Gastroesophageal sphincter (tissue), 4 donors: ENCODE data around the gene DAPK1. TPM values are rescaled to one million over a fixed set of nuclear protein-coding genes. Genes with fewer than 3 reads are reported as not detected.

Experiments used
- ATAC-seq: fragments of 150-250 bp; one replicate; pipeline ENCODE4 v1.9.1; 2016; ENCODE audit warnings: mild to moderate bottlenecking, moderate library complexity
- H3K27ac ChIP-seq, 4 donors: fragments of 200-600 bp; sonication (generic) in 3 of 4; 1 replicate in 3 of 4; 2 replicates in 1 of 4; pipeline ENCODE4 v1.5.1; 2016 to 2019
- H3K27me3 ChIP-seq: fragments of 200-600 bp; sonication (generic); one replicate; pipeline ENCODE4 v1.5.1; 2019
- H3K36me3 ChIP-seq, 2 donors: fragments of 200-600 bp; sonication (generic); one replicate each; pipeline ENCODE4 v1.5.1; 2019; ENCODE audit warnings: control low read depth in 1 of 2
- H3K4me1 ChIP-seq, 3 donors: fragments of 200-600 bp; sonication (generic); 1 replicate in 2 of 3; 2 replicates in 1 of 3; pipeline ENCODE4 v1.5.1; 2016 to 2019; ENCODE audit warnings: control low read depth in 2 of 3
- H3K4me3 ChIP-seq, 2 donors: fragments of 200-600 bp; sonication (generic); one replicate each; pipeline ENCODE4 v1.5.1; 2019; ENCODE audit warnings: mild to moderate bottlenecking in 1 of 2, moderate library complexity in 1 of 2
- H3K9me3 ChIP-seq, 3 donors: fragments of 200-600 bp; sonication (generic); one replicate each; pipeline ENCODE4 v1.5.1; 2017 to 2019; ENCODE audit warnings: control low read depth in 2 of 3
- EP300 ChIP-seq: sonication (generic); formaldehyde crosslinking; IDR thresholded peaks from one replicate; pipeline ENCODE4 v1.6.1; 2017; ENCODE audit warnings: antibody characterized with exemption, mild to moderate bottlenecking
- POLR2A ChIP-seq, 2 donors: fragments of 450-650 bp; IDR thresholded peaks; one replicate each; pipeline ENCODE4 v1.6.1; 2017; ENCODE audit warnings: antibody characterized with exemption in 2 of 2, mild to moderate bottlenecking in 2 of 2, moderate library complexity in 1 of 2
- POLR2AphosphoS5 ChIP-seq: sonication (generic); formaldehyde crosslinking; IDR thresholded peaks from one replicate; pipeline ENCODE4 v1.6.1; 2017; ENCODE audit warnings: antibody characterized with exemption
- WGBS, 2 donors: methylation state at CpG; one replicate each; pipeline ENCODE4 v1.1.5; 2018; ENCODE audit warnings: low coverage in 1 of 2; 5-methylcytosine and 5-hydroxymethylcytosine counted together
- total RNA-seq, 4 donors: library from RNA; depleted of rRNA; stranded (reverse); fragments of >200 nt; gene quantifications; one replicate each; pipeline ENCODE4 v1.1.0, GENCODE V29; 2016
- TF ChIP-seq, protein P1 (sequence below), 4 experiments: fragments of 200-600 bp in 2 of 4; fragments of 450-650 bp in 2 of 4; sonication (generic) in 1 of 4; IDR thresholded peaks; one replicate each; pipeline ENCODE4 v1.5.1; 2017 to 2019; ENCODE audit warnings: antibody characterized with exemption in 4 of 4, mild to moderate bottlenecking in 2 of 4, moderate library complexity in 2 of 4

The DAPK1 gene
- total RNA-seq, 4 donors from 2014 or later, result 52.3 to 119 (median 75.3) TPM

DNA sequence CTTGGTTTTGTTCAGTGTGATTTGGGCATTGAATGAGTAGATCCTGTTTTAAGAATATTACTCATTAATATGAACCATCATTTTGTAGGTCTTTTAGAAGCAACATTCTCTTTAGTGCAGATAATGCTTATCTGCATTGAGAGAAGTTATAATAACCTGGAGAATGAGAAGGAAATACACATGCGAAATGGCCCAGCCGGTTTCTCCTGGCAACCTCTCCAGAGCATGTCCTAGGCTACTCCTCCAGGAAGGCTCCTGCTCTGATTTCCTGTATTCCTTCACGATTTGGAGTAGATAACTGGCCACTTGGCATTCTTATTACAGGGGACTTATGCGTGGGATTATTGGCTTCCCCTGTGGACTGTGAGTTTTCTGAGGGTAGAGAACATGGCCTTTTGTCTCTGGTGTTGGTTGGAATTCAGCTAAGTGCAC is 12.6 kb downstream of the DAPK1 start:
- Histone ChIP-seq H3K27me3 (no peaks in the 10 kb centered on the region), H3K9me3 (no peaks in the 10 kb centered on the region), H3K4me3 (no peak overlapping the region), H3K27ac (peak overlapping the region in 2 of 4 donors; percentile 33 to 36), H3K4me1 (peaks cover 0 to 94% (median 12%) of the 10 kb centered on the region in 3 donors), H3K36me3 (peaks cover 0 to 3% of the 10 kb centered on the region in 2 donors)
- ATAC-seq, result no peak
- TF ChIP-seq POLR2A (IDR thresholded peaks at IDR 0.05), result no peak
- no peak for TF ChIP-seq POLR2AphosphoS5
- TF ChIP-seq, protein P1, sequence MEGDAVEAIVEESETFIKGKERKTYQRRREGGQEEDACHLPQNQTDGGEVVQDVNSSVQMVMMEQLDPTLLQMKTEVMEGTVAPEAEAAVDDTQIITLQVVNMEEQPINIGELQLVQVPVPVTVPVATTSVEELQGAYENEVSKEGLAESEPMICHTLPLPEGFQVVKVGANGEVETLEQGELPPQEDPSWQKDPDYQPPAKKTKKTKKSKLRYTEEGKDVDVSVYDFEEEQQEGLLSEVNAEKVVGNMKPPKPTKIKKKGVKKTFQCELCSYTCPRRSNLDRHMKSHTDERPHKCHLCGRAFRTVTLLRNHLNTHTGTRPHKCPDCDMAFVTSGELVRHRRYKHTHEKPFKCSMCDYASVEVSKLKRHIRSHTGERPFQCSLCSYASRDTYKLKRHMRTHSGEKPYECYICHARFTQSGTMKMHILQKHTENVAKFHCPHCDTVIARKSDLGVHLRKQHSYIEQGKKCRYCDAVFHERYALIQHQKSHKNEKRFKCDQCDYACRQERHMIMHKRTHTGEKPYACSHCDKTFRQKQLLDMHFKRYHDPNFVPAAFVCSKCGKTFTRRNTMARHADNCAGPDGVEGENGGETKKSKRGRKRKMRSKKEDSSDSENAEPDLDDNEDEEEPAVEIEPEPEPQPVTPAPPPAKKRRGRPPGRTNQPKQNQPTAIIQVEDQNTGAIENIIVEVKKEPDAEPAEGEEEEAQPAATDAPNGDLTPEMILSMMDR (IDR thresholded peaks at IDR 0.05), result no peak
- TF ChIP-seq EP300, result no peak
- WGBS, 2 donors, result 48 to 63% methylated on average over 4 of the region's 4 CpGs

DNA sequence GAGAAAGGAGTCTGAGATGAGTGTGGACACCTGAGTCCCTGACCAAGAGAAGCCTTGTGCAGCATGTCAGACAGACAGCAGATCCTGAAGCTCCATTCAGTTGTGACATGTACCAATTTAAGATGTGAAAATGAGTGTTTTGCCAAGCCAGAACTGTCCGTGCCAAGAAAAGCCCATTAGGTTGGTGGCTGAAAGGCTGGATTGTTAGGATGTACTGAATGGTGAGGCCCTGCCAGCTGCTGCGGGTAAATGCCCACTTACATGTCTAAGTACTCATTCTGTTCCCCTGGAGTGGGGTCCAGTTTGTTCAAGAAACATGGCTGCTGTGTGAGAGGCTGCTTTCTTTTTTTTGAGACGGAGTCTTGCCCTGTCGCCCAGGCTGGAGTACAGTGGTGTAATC is 14.6 kb downstream of the DAPK1 start:
- no peaks in the 10 kb centered on the region for H3K9me3 ChIP-seq
- no peak overlapping the region for H3K4me3 ChIP-seq
- H3K4me1 ChIP-seq, result peaks cover 0 to 96% (median 17%) of the 10 kb centered on the region in 3 donors
- no peaks in the 10 kb centered on the region for H3K36me3 ChIP-seq
- TF ChIP-seq, protein P1 (IDR thresholded peaks at IDR 0.05), result no peak
- TF ChIP-seq EP300 (no peak), POLR2A (IDR thresholded peaks at IDR 0.05) (no peak), POLR2AphosphoS5 (no peak)
- no peak for ATAC-seq
- no peaks in the 10 kb centered on the region for H3K27me3 ChIP-seq
- H3K27ac ChIP-seq, result no peak overlapping the region
- WGBS, 2 donors, result 67 to 81% methylated on average over 3 to 4 of the region's 4 CpGs

DNA sequence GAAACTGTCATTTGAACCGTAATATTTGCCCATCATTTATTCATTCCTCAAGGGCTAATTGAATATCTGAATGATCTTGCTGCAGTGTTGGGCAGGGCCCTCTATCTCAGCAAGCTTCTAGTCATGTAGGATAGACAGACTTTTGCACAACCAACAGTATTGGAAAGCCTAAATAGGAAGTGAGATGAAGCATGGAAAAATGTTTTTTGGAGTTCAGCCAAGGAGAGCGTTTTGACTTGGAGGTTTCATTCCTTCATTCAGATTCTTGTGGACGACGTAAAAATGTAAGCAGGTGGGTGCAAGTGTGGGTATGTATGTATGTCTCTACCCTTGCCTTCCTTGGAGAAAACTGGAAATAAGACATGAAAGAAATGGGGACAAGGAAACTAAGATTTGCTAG is 15.5 kb downstream of the DAPK1 start:
- H3K4me1 ChIP-seq, result peaks cover 0 to 93% (median 17%) of the 10 kb centered on the region in 3 donors
- ATAC-seq, result no peak
- peak overlapping the region in 2 of 4 donors; percentile 12 to 14 for H3K27ac ChIP-seq
- no peaks in the 10 kb centered on the region for H3K9me3 ChIP-seq
- TF ChIP-seq, protein P1 (IDR thresholded peaks at IDR 0.05), result no peak
- no peak for TF ChIP-seq POLR2AphosphoS5
- TF ChIP-seq EP300, result no peak
- TF ChIP-seq POLR2A (IDR thresholded peaks at IDR 0.05), result no peak
- H3K27me3 ChIP-seq, result no peaks in the 10 kb centered on the region
- no peak overlapping the region for H3K4me3 ChIP-seq
- H3K36me3 ChIP-seq, result no peaks in the 10 kb centered on the region
- 36 to 39% methylated on average over 4 of the region's 4 CpGs for WGBS, 2 donors

DNA sequence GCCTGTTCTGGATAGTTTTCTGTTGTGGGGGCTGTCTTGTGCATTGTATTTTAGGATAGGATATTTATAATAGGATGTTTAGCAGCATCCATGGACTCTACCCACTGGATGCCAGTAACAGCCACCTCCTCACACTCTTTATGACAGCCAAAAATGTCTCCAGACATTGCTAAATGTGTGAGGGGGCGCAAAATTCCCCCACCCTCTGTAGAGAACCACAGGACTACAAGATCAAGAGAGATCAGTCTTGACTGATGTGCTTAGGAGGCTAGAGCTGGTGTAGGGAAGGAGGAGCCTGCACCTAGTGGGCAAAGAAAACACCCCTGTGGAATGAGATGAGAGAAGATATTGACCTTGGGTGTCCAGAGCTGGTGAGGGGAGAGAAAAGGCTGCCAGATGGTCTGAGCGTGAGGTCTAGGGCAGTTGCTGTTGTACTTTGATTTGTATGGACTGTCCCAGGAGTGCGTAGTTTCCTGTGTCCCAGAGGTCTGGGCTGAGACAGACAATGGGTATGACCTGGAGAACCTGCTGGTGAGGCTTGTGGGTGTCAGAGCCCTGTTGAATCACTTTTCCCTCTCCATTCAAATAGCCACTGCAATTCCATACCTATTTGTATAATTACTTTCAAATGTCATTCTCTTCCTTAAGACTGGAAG is 16.3 kb downstream of the DAPK1 start:
- Histone ChIP-seq H3K4me3 (no peak overlapping the region), H3K36me3 (no peaks in the 10 kb centered on the region), H3K9me3 (no peaks in the 10 kb centered on the region), H3K27ac (peak overlapping the region in 2 of 4 donors; percentile 14 to 53), H3K27me3 (no peaks in the 10 kb centered on the region), H3K4me1 (peaks cover 0 to 95% (median 21%) of the 10 kb centered on the region in 3 donors)
- TF ChIP-seq, protein P1 (IDR thresholded peaks at IDR 0.05), result no peak
- TF ChIP-seq POLR2A (IDR thresholded peaks at IDR 0.05) (no peak), EP300 (no peak), POLR2AphosphoS5 (no peak)
- no peak for ATAC-seq
- WGBS, 2 donors, result 83 to 100% methylated on average over 1 of the region's 3 CpGs

DNA sequence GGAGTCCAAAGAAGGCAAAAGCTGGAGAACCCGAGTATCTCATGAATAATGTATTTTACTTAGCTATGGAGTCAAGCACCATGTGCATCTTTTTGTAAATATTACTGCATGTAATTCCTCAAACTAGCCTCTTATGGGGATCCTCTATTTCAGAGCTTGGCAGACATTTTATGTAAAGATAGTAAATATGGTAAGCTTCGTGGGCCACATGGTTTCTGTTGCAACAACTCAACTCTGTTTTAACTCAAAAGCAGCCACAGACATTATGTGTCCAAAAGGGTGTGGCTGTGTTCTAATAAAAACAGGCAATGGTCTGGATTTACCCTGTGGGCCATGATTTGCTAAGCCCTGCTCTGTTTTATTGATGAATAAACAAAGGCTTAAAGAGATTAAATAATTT is 17.3 kb downstream of the DAPK1 start:
- WGBS, 2 donors, result 27 to 46% methylated on average over 2 of the region's 2 CpGs
- no peak for ATAC-seq
- Histone ChIP-seq H3K9me3 (no peaks in the 10 kb centered on the region), H3K27me3 (no peaks in the 10 kb centered on the region), H3K4me3 (no peak overlapping the region), H3K4me1 (peaks cover 0 to 95% (median 20%) of the 10 kb centered on the region in 3 donors), H3K36me3 (no peaks in the 10 kb centered on the region), H3K27ac (peak overlapping the region in 3 of 4 donors; percentile 53 to 63 (median 61))
- peak; percentile 7 for TF ChIP-seq POLR2AphosphoS5
- TF ChIP-seq, protein P1 (IDR thresholded peaks at IDR 0.05), result no peak
